ENCODE measurements around the gene MAEA.

MAEA gene

DNA sequence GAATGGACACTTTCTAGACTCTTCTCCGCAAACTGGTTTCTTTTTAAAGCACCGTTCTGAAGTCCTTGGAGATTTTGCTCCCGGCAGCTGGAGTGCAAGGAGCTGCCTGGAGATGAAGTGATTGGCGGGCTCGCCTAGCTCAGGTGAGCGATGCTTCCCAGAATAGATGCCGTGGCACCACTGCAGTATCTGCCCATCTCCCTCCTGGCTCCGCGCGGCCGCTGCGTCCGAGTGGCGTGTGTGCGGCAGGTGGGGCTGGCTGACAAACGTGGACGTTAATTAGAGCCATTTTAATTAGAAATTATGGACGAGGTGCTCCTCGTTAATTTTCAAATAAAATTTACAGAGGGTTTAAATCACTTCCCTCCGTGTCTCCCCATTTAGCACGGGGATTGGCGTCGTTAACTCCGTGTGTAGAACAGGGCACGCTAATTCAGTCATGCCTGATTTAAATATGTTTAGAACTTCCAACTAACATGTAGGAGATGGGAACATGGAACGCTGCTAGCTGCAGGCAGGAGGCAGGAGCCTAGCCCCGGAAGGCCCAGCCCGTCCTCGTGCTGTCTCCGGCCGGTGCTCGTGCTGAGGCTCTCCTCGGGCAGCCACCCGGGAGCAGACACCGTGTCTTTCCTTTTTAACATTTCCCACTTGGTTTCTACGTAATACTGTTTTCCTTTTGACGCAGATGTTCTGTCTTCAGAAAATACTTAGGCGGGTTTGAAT, 68.9 kb downstream of the MAEA start:
- DNase-seq (ENCODE audit: low read depth), result no peak
- H3K4me3 ChIP-seq (ENCODE audit: low read length), result no peak overlapping the region
- TF ChIP-seq, protein P1, sequence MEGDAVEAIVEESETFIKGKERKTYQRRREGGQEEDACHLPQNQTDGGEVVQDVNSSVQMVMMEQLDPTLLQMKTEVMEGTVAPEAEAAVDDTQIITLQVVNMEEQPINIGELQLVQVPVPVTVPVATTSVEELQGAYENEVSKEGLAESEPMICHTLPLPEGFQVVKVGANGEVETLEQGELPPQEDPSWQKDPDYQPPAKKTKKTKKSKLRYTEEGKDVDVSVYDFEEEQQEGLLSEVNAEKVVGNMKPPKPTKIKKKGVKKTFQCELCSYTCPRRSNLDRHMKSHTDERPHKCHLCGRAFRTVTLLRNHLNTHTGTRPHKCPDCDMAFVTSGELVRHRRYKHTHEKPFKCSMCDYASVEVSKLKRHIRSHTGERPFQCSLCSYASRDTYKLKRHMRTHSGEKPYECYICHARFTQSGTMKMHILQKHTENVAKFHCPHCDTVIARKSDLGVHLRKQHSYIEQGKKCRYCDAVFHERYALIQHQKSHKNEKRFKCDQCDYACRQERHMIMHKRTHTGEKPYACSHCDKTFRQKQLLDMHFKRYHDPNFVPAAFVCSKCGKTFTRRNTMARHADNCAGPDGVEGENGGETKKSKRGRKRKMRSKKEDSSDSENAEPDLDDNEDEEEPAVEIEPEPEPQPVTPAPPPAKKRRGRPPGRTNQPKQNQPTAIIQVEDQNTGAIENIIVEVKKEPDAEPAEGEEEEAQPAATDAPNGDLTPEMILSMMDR (conservative IDR thresholded peaks at IDR 0.05; ENCODE audit: low read depth, low read length), result no peak

DNA sequence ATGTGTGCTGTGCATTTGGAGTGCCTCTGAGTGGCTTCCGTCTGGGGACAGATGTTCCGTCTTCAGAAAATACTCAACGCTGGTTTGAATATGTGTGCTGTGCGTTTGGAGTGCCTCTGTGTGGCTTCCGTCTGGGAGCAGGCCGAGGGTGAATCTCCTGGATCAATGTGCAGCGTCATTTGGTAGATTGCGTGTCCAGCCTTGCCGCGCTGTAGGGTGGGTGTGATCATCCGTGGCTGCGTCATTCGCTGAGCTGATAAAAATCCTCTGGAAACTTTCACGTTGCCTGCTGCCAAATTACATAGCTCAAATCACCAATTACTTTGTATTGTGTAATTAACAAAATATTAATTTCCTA, 69.4 kb downstream of the MAEA start:
- no peak for DNase-seq (ENCODE audit: low read depth)
- H3K4me3 ChIP-seq (ENCODE audit: low read length), result no peak overlapping the region
- TF ChIP-seq, protein P1 (conservative IDR thresholded peaks at IDR 0.05; ENCODE audit: low read depth, low read length), result no peak

DNA sequence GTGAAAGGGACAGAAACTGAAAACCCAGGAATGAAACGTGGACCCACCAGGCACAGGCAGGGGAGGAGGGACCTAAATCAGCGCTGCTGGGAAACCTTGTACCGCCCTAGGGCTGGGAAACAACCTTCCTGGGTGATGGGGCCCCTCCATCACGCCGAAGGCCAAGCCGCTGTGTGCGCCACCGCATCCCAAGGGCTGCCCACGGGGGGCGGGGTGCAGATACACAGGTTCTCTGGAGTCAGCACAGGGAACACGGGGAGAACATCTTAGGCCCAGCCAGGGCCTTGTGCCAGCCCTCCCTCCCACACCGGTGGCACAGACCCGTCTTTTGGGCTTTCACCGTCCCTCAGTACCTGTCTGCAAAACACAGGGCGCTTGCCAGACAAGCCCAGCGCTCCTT, 70.3 kb downstream of the MAEA start:
- DNase-seq (ENCODE audit: low read depth), result no peak
- TF ChIP-seq, protein P1 (conservative IDR thresholded peaks at IDR 0.05; ENCODE audit: low read depth, low read length), result no peak
- H3K4me3 ChIP-seq (ENCODE audit: low read length), result no peak overlapping the region

DNA sequence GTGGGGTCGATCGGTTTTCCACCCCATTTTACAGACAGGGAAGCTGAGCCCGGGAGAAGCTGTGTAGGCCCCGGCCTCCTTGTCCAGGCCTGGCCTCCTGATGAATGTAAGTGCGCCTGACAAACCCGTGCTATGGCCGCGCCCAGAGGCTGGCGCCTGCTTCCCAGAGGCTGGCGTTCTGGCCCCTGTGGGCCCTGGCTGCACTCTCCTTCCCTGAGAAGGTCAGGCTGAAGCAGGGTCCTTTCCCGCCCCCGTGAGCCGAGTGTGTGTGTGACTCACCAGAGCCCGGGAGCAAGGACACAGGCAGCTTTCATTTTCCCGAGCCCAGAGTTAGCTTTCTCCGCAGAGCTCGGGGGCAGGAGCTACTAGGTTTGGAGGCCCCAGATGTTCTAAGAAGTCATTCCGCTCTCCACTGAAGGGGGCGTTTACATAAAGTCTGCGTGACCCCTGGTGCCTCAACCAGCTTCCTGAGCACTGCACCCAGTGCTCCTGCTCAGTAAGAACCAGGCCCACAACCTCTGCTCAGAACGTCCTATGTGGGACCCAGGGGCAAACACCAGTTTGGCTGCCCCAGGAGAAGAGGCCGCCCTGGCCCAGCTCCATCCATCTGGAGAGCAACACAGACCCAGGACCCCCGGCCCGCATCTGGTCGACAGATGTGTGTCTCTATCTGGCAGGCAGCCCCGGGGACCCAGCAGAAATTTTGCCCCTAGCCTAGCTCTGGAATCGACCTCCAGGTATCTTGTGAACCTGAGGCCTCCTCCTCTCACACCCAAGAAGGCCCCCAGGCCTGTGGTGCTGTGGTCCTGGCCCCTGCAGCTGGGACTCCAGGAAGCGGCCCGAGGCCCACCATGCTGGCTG, 71.0 kb downstream of the MAEA start:
- no peak overlapping the region for H3K4me3 ChIP-seq (ENCODE audit: low read length)
- TF ChIP-seq, protein P1 (conservative IDR thresholded peaks at IDR 0.05; ENCODE audit: low read depth, low read length), result no peak
- DNase-seq (ENCODE audit: low read depth), result no peak

DNA sequence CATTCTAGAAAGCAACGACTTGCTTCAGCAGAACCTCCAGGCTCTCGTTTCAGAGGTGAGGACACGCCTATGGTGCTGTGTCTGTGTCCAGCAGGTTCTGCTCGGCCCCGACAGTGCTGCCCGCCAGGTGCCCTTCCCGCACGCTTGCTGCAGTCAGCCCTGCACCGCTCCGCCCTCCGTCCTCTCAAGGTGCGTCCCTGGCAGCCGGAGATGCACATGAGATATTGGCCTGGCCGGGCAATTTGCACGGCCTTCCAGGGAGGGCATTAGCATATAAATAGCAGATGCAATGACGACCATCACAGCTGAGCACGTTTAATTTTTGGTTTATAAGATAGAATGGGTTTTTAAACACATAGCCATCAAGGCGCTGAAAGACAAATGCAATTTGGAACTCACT, 71.7 kb downstream of the MAEA start:
- H3K4me3 ChIP-seq (ENCODE audit: low read length), result no peak overlapping the region
- no peak for DNase-seq (ENCODE audit: low read depth)
- TF ChIP-seq, protein P1 (conservative IDR thresholded peaks at IDR 0.05; ENCODE audit: low read depth, low read length), result no peak

DNA sequence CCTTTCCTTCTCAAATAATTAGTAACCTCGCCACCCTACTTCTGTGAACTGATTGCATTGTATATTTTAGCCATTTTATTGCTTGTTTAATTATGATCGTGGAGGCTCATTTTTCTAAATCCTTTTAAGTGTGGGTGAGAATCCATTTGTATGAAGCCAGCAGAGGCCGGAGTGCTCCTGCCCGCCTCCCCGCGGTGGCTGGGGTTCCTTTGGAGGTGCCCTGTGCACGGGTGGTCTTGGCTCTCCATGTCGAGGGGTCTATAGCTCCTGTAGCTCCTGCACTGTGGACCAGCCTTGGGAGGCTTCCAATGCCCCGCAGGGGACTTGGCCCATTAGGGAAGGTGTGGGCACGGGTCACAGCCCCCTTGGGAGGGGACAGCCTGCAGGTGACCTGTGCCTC, 72.4 kb downstream of the MAEA start:
- TF ChIP-seq, protein P1 (conservative IDR thresholded peaks at IDR 0.05; ENCODE audit: low read depth, low read length), result no peak
- DNase-seq (ENCODE audit: low read depth), result no peak
- H3K4me3 ChIP-seq (ENCODE audit: low read length), result no peak overlapping the region

DNA sequence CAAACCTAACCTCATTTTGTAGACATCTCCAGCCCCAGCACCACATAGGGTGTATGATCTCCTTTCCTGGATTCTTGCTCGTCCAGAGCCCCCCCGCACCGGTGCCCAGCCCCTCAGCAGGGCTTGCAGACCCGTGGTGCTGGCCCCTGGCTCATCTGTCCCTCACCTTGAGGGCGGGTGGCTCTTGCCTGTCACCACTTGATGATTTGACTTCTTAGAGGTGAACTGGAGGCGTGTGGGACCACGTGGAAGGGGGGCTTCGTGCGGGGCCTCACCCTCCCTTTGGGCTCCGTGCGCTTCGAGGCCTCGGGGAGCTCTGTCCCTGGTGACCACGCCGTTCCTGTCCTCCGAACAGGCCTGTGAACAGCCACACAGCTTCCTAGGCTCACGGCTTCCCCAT, 72.8 kb downstream of the MAEA start:
- H3K4me3 ChIP-seq (ENCODE audit: low read length), result no peak overlapping the region
- DNase-seq (ENCODE audit: low read depth), result no peak
- TF ChIP-seq, protein P1 (conservative IDR thresholded peaks at IDR 0.05; ENCODE audit: low read depth, low read length), result no peak
